HepG2 (cell line): Measurements from ENCODE around the gene GRM4. TPM values are rescaled to one million over a fixed set of nuclear protein-coding genes. Genes with fewer than 3 reads are reported as not detected.

Source experiments
- ATAC-seq: fragments of 200-7000 bp; cut with Tn5 transposase; 3 replicates; pipeline ENCODE4 v1.9.1; 2020; ENCODE audit warnings: mild to moderate bottlenecking, moderate library complexity
- BruUV-seq: library from RNA; stranded (reverse); fragments of 400-500 nt; replicated peaks from 2 replicates; lab custom pipeline; 2021; lab: Mats Ljungman, UMichigan
- CTCF ChIA-PET: fragments of 300-600 bp; formaldehyde crosslinking; extraction: SDS; loops from one replicate; lab custom pipeline; 2021; ENCODE audit warnings: low total read pairs, inconsistent platforms, low intra/inter-chr PET ratio; lab: Yijun Ruan, JAX
- POLR2A ChIA-PET: fragments of 350-600 bp; sonication (Branson Sonifier 250); formaldehyde crosslinking; loops from one replicate; lab custom pipeline; 2020; ENCODE audit warnings: antibody characterized with exemption, inconsistent platforms; lab: Yijun Ruan, JAX
- DNase-seq: peaks from one replicate; pipeline ENCODE4 v3.0.0-alpha.2; 2015; ENCODE audit warnings: low spot score
- FAIRE-seq: peaks from 3 replicates; lab custom pipeline; 2011; peaks lifted over from hg19 to GRCh38; lab: Jason Lieb, UNC
- H2AFZ ChIP-seq: one replicate; pipeline ENCODE4 v1.6.1; 2011; ENCODE audit warnings: low read length, inconsistent platforms
- H3K27ac ChIP-seq: fragments of 300-600 bp; 3 replicates; pipeline ENCODE4 v1.8.0; 2011; ENCODE audit warnings: mixed run types, mild to moderate bottlenecking, mixed read lengths, low read length, inconsistent platforms; ENCODE audit not compliant: insufficient read depth; ENCODE audit errors: extremely low read length
- H3K27me3 ChIP-seq, 2 experiments: fragments of 200-600 bp in 1 of 2; 2 replicates in 1 of 2; 3 replicates in 1 of 2; pipeline versions ENCODE4 v1.6.0 to v1.8.0; 2011; ENCODE audit warnings: low read length in 2 of 2, mild to moderate bottlenecking in 2 of 2, moderate library complexity in 2 of 2, inconsistent platforms in 1 of 2; ENCODE audit not compliant: insufficient read depth in 2 of 2, control insufficient read depth in 1 of 2
- H3K36me3 ChIP-seq, 2 experiments: fragments of 200-600 bp in 1 of 2; replicated peaks in 1 of 2; 2 replicates in 1 of 2; 3 replicates in 1 of 2; pipeline versions ENCODE4 v1.5.1 to v1.8.0; 2011; ENCODE audit warnings: low read length in 2 of 2, inconsistent platforms in 1 of 2; ENCODE audit not compliant: insufficient read depth in 2 of 2, control insufficient read depth in 1 of 2
- H3K4me1 ChIP-seq: 2 replicates; pipeline ENCODE4 v1.5.1; 2012; ENCODE audit warnings: low read length, inconsistent platforms; ENCODE audit not compliant: insufficient read depth
- H3K4me2 ChIP-seq: 2 replicates; pipeline ENCODE4 v1.6.0; 2011; ENCODE audit warnings: low read depth, low read length, inconsistent platforms
- H3K4me3 ChIP-seq, 3 experiments: fragments of 200-600 bp in 1 of 3; sonication (generic), shearing (Covaris generic) in 1 of 3; replicated peaks in 1 of 3; 2 replicates each; pipeline ENCODE4 v1.5.1; 2011 to 2016; ENCODE audit warnings: low read length in 3 of 3, inconsistent platforms in 2 of 3, low read depth in 2 of 3, mild to moderate bottlenecking in 2 of 3, control low read depth in 1 of 3, mixed read lengths in 1 of 3; ENCODE audit not compliant: insufficient read depth in 1 of 3
- H3K79me2 ChIP-seq: one replicate; pipeline ENCODE4 v1.6.1; 2011; ENCODE audit warnings: low read length, inconsistent platforms; ENCODE audit not compliant: insufficient read depth
- H3K9ac ChIP-seq: 2 replicates; pipeline ENCODE4 v1.6.0; 2011; ENCODE audit warnings: mild to moderate bottlenecking, low read depth, low read length, inconsistent platforms; ENCODE audit not compliant: insufficient read depth
- H3K9me3 ChIP-seq: 2 replicates; pipeline ENCODE4 v1.5.1; 2012; ENCODE audit warnings: mild to moderate bottlenecking, low read length
- H4K20me1 ChIP-seq: 2 replicates; pipeline ENCODE4 v1.6.0; 2011; ENCODE audit warnings: inconsistent platforms, mild to moderate bottlenecking, low read length, moderate library complexity; ENCODE audit not compliant: insufficient read depth
- BCL6 ChIP-seq: IDR thresholded peaks from 2 replicates; pipeline ENCODE4 v1.6.1; 2016; ENCODE audit warnings: missing genetic modification reagents, missing compliant biosample characterization
- FOXO1 ChIP-seq: sonication (generic); formaldehyde crosslinking; IDR thresholded peaks from 2 replicates; pipeline ENCODE4 v1.4.0; 2020; ENCODE audit warnings: missing genetic modification reagents
- HNF4A ChIP-seq: sonication (generic); formaldehyde crosslinking; IDR thresholded peaks from 2 replicates; pipeline ENCODE4 v1.4.0; 2020; ENCODE audit warnings: missing genetic modification reagents
- MAFF ChIP-seq: IDR thresholded peaks from 2 replicates; pipeline ENCODE4 v1.6.1; 2011; ENCODE audit warnings: low read depth, low read length, improper control_type of control experiment
- MAFK ChIP-seq, 2 experiments: IDR thresholded peaks in 1 of 2; conservative IDR thresholded peaks in 1 of 2; 2 replicates each; pipeline ENCODE4 v1.6.1; 2011; ENCODE audit warnings: improper control_type of control experiment in 2 of 2, low read length in 2 of 2
- MTA1 ChIP-seq: sonication (generic); formaldehyde crosslinking; IDR thresholded peaks from 2 replicates; pipeline ENCODE4 v1.4.0; 2020; ENCODE audit warnings: missing genetic modification reagents, mild to moderate bottlenecking, borderline replicate concordance
- MYC ChIP-seq: sonication (generic); formaldehyde crosslinking; IDR thresholded peaks from 2 replicates; pipeline ENCODE4 v1.9.0; 2021; ENCODE audit warnings: missing genetic modification reagents, borderline replicate concordance
- PHF21A ChIP-seq: sonication (generic); formaldehyde crosslinking; IDR thresholded peaks from 2 replicates; pipeline ENCODE4 v1.5.0; 2020; ENCODE audit warnings: mild to moderate bottlenecking, missing genetic modification reagents
- SRF ChIP-seq: IDR thresholded peaks from 2 replicates; pipeline ENCODE4 v1.6.1; 2011; ENCODE audit warnings: mild to moderate bottlenecking, low read depth, low read length, moderate library complexity
- XRCC5 ChIP-seq: fragments of 200-400 bp; formaldehyde crosslinking; optimal IDR thresholded peaks from 2 replicates; pipeline ENCODE3; 2017; ENCODE audit warnings: mild to moderate bottlenecking, low read length
- ZNF563 ChIP-seq: sonication (generic); formaldehyde crosslinking; IDR thresholded peaks from 2 replicates; pipeline ENCODE4 v1.8.0; 2022; ENCODE audit warnings: mild to moderate bottlenecking, moderate library complexity, missing genetic modification reagents
- ZNF589 ChIP-seq: sonication (generic); formaldehyde crosslinking; conservative IDR thresholded peaks from 2 replicates; pipeline ENCODE4 v1.8.0; 2022; ENCODE audit warnings: mild to moderate bottlenecking, moderate library complexity, missing genetic modification reagents
- ZNF614 ChIP-seq: IDR thresholded peaks from 2 replicates; pipeline ENCODE4 v1.6.1; 2018; ENCODE audit warnings: missing biosample characterization, missing genetic modification reagents, inconsistent platforms, borderline replicate concordance
- ZNF670 ChIP-seq: sonication (generic); formaldehyde crosslinking; IDR thresholded peaks from 2 replicates; pipeline ENCODE4 v1.8.0; 2022; ENCODE audit warnings: mild to moderate bottlenecking, missing genetic modification reagents, borderline replicate concordance
- WGBS: methylation state at CpG from one replicate; pipeline ENCODE4 v1.1.6; 2017; ENCODE audit warnings: low lambda C conversion rate; 5-methylcytosine and 5-hydroxymethylcytosine counted together
- in situ Hi-C: cut with HindIII; loops from 2 replicates; pipeline ENCODE4 v1.10.0; 2017; ENCODE audit warnings: low pct_unique_long_range_greater_than_20kb; ENCODE audit not compliant: extremely low pct_ligation_motif_present
- intact Hi-C: fragments of 100-400 bp; cut with micrococcal nuclease; formaldehyde crosslinking; loops from one replicate; pipeline ENCODE4 v1.10.0; 2022; ENCODE audit not compliant: unreplicated experiment
- polyA plus RNA-seq, 8 experiments: library from polyadenylated mRNA; depleted of rRNA in 3 of 8; stranded (reverse) in 7 of 8; unstranded in 1 of 8; fragments of >200 nt; fragmentation: Illumina TruSeq in 4 of 8; extraction: Trizol in 4 of 8; gene quantifications; 2 replicates each; pipeline versions ENCODE4 v1.2.1 to v1.2.3, GENCODE V29; 2011 to 2016; ENCODE audit warnings: low read depth in 4 of 8, missing spikeins in 1 of 8, mixed read lengths in 1 of 8; ENCODE audit not compliant: insufficient read depth in 1 of 8
- total RNA-seq, 5 experiments: library from RNA; depleted of rRNA; stranded (reverse); fragments of >200 nt; fragmentation: Illumina TruSeq; extraction: Trizol; gene quantifications; 2 replicates each; pipeline ENCODE4 v1.2.3, GENCODE V29; 2016; ENCODE audit warnings: low read depth in 1 of 5

GRM4 gene
- total and polyA plus RNA-seq, 2 of the 13 experiments (the other 11 are each of a cell fraction or from before 2014, with no cell fraction given), result not detected

- DNase-seq (no peak), FAIRE-seq (no peak), ATAC-seq (no peak)
- H3K4me2 ChIP-seq, result no peak overlapping the region
- TF ChIP-seq ZNF614 (no peak), MAFF (peak; percentile 98), XRCC5 (peak; percentile 6), MAFK (conservative IDR thresholded peaks at IDR 0.05 in 1 of 2, IDR thresholded peaks at IDR 0.05 in 1 of 2; ENCODE audit: low read length in 2 of 2) (peak; percentile 97 to 99)
- intact Hi-C loops (no loop called here), in situ Hi-C loops (no loop called here)
- H3K4me3 ChIP-seq, result no peak overlapping the region
- BruUV-seq, result no TSS peak
- ChIA-PET CTCF (no interaction called here), POLR2A (no interaction called here)
- H3K79me2 ChIP-seq, result no peaks in the 10 kb centered on the region
- no peaks in the 10 kb centered on the region for H3K9me3 ChIP-seq
- H3K27me3 ChIP-seq, result peaks cover 10 to 58% of the 10 kb centered on the region in 2 experiments; a peak in 3 of 5 replicates
- no peak overlapping the region for H3K27ac ChIP-seq
- 27% methylated on average over 9 of the region's 9 CpGs for WGBS
- H3K9ac ChIP-seq, result no peak overlapping the region
- H3K36me3 ChIP-seq, result no peaks in the 10 kb centered on the region
- peaks cover 15% of the 10 kb centered on the region for H3K4me1 ChIP-seq
- H4K20me1 ChIP-seq, result no peaks in the 10 kb centered on the region
- no peak overlapping the region for H2AFZ ChIP-seq
Observed at GRCh38 chr6:33995309-33996119, 150.4 kb downstream of the GRM4 start.

DNA sequence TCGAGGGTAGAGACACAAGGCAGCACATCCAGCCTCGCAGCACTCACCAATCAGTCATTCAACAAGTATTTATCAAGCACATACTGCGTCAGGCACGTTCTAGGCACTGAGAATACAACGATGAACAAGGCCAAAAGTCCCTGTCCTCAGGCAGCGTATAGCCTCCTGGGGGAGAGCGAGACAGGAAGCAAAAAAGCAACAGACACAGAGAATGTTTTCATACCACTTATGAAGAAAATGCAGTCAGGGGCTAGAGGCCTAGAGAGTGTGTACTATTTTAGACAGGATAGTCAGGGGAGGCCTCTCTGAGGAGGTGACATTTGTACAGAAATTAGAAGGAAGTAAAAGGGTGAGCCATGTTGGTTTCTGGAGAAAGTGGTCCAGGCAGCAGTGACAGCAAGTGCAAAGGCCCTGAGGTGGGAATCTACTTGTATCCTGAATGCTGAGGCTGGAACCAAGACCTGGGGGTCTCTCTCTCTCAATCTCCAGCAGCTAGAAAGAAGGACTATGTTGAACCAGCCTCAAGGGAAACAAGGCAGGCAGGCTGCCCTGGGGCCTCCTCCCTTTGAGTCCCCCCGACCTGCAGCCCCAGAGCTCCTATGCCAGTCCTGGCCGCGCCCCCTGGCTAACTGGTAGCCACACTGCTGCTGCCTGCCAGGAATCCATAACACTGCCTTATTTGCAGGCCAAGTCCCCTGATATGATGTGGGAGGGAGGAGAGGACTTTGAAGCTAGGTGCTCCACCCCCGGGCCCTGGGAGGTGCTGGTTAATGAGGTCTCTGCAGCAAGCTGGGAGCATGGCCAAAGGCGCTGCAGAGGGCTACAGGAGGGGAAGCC lies 151.2 kb downstream of the GRM4 start:
- FAIRE-seq, result peak; percentile 74
- H4K20me1 ChIP-seq, result no peaks in the 10 kb centered on the region
- intact Hi-C loops (no loop called here), in situ Hi-C loops (no loop called here)
- H3K36me3 ChIP-seq, result no peaks in the 10 kb centered on the region
- H3K4me3 ChIP-seq, result no peak overlapping the region
- H3K79me2 ChIP-seq, result no peaks in the 10 kb centered on the region
- no peak overlapping the region for H3K9ac ChIP-seq
- BruUV-seq, result no TSS peak
- POLR2A ChIA-PET, result no interaction called here
- CTCF ChIA-PET, result no interaction called here
- H2AFZ ChIP-seq, result no peak overlapping the region
- H3K9me3 ChIP-seq, result no peaks in the 10 kb centered on the region
- peak; percentile 96 for ATAC-seq
- no peak overlapping the region for H3K4me2 ChIP-seq
- H3K27me3 ChIP-seq, result peaks cover 6 to 58% of the 10 kb centered on the region in 2 experiments; a peak in 4 of 5 replicates
- H3K27ac ChIP-seq, result no peak overlapping the region
- peaks cover 15% of the 10 kb centered on the region for H3K4me1 ChIP-seq
- DNase-seq, result peak; percentile 80
- WGBS, result 42% methylated on average over 12 of the region's 12 CpGs
- TF ChIP-seq ZNF614, result peak; percentile 34; the same call in 1 of the 2 replicates
- TF ChIP-seq ZNF589 (CRISPR knock-in tag), result no peak
- TF ChIP-seq HNF4A, result peak; percentile 66; the same call in 1 of the 2 replicates
- peak; percentile 100 for TF ChIP-seq ZNF563 (CRISPR knock-in tag)
- peak; percentile 59; the same call in 1 of the 2 replicates for TF ChIP-seq SRF
- TF ChIP-seq MYC (CRISPR knock-in tag), result peak; percentile 27; the same call in 1 of the 2 replicates
- peak; percentile 10; the same call in 1 of the 2 replicates for TF ChIP-seq BCL6 (CRISPR knock-in tag)
- peak; percentile 13; the same call in 1 of the 2 replicates for TF ChIP-seq FOXO1 (CRISPR knock-in tag)
- 0 out of 2 replicates have a peak, but pooled peaks have one; percentile 36 for TF ChIP-seq PHF21A
- peak; percentile 40; the same call in 1 of the 2 replicates for TF ChIP-seq MTA1
- TF ChIP-seq ZNF670 (CRISPR knock-in tag), result no peak
